H9 (cell line): ENCODE data around the gene ADORA1. TPM values are rescaled to one million over a fixed set of nuclear protein-coding genes. Genes with fewer than 3 reads are reported as not detected.

ENCODE experiments used
- DNase-seq: peaks from one replicate; pipeline ENCODE4 v3.0.0-alpha.2; 2017
- H2AFZ ChIP-seq: one replicate; pipeline ENCODE4 v1.6.1; 2013; ENCODE audit warnings: mild to moderate bottlenecking, low read length, control low read depth, moderate library complexity
- H2AK5ac ChIP-seq: 2 replicates; pipeline ENCODE4 v1.6.1; 2013; ENCODE audit warnings: low read length, control low read depth, mixed read lengths; ENCODE audit not compliant: insufficient read length
- H2BK120ac ChIP-seq: one replicate; pipeline ENCODE4 v1.6.1; 2013; ENCODE audit warnings: low read depth, mild to moderate bottlenecking, low read length, control low read depth, inconsistent platforms; ENCODE audit not compliant: poor library complexity, severe bottlenecking
- H2BK12ac ChIP-seq: 2 replicates; pipeline ENCODE4 v1.6.1; 2013; ENCODE audit warnings: low read length, control low read depth, mixed read lengths, low read depth; ENCODE audit not compliant: insufficient read length
- H2BK15ac ChIP-seq: 2 replicates; pipeline ENCODE4 v1.6.1; 2013; ENCODE audit warnings: low read depth, low read length, control low read depth
- H2BK20ac ChIP-seq: one replicate; pipeline ENCODE4 v1.6.1; 2013; ENCODE audit warnings: low read depth, mild to moderate bottlenecking, low read length, control low read depth, inconsistent platforms; ENCODE audit not compliant: poor library complexity, severe bottlenecking
- H2BK5ac ChIP-seq: 2 replicates; pipeline ENCODE4 v1.6.1; 2013; ENCODE audit warnings: low read length, control low read depth, mixed read lengths; ENCODE audit not compliant: insufficient read length
- H3K14ac ChIP-seq: 2 replicates; pipeline ENCODE4 v1.6.1; 2013; ENCODE audit warnings: low read length, control low read depth; ENCODE audit not compliant: insufficient read depth
- H3K18ac ChIP-seq: 2 replicates; pipeline ENCODE4 v1.6.1; 2013; ENCODE audit warnings: low read depth, mild to moderate bottlenecking, mixed read lengths, low read length, control low read depth; ENCODE audit not compliant: insufficient read length
- H3K23ac ChIP-seq: 2 replicates; pipeline ENCODE4 v1.6.1; 2013; ENCODE audit warnings: low read length, control low read depth, mixed read lengths, low read depth; ENCODE audit not compliant: insufficient read length
- H3K23me2 ChIP-seq: 2 replicates; pipeline ENCODE4 v1.6.1; 2013; ENCODE audit warnings: low read depth, mild to moderate bottlenecking, mixed read lengths, low read length, control low read depth; ENCODE audit not compliant: insufficient read length, poor library complexity, severe bottlenecking
- H3K27ac ChIP-seq: 2 replicates; pipeline ENCODE4 v1.5.1; 2013; ENCODE audit warnings: low read length, control low read depth, mixed read lengths, low read depth; ENCODE audit not compliant: insufficient read length
- H3K27me3 ChIP-seq: 2 replicates; pipeline ENCODE4 v1.6.1; 2013; ENCODE audit warnings: low read length, control low read depth, inconsistent platforms; ENCODE audit not compliant: insufficient read depth
- H3K4ac ChIP-seq: 2 replicates; pipeline ENCODE4 v1.6.1; 2013; ENCODE audit warnings: low read depth, mild to moderate bottlenecking, control low read depth, inconsistent platforms, low read length, moderate library complexity
- H3K4me1 ChIP-seq: 2 replicates; pipeline ENCODE4 v1.6.1; 2013; ENCODE audit warnings: low read length, control low read depth, inconsistent platforms; ENCODE audit not compliant: insufficient read depth
- H3K4me2 ChIP-seq: 2 replicates; pipeline ENCODE4 v1.6.1; 2013; ENCODE audit warnings: low read length, control low read depth, mixed read lengths; ENCODE audit not compliant: insufficient read length, insufficient read depth
- H3K56ac ChIP-seq: 2 replicates; pipeline ENCODE4 v1.6.1; 2013; ENCODE audit warnings: low read depth, mild to moderate bottlenecking, mixed read lengths, low read length, control low read depth; ENCODE audit not compliant: insufficient read length
- H3K79me1 ChIP-seq: 2 replicates; pipeline ENCODE4 v1.6.1; 2013; ENCODE audit warnings: low read depth, mild to moderate bottlenecking, moderate library complexity, low read length, control low read depth, inconsistent platforms; ENCODE audit not compliant: insufficient read depth, poor library complexity, severe bottlenecking
- H3K79me2 ChIP-seq: 2 replicates; pipeline ENCODE4 v1.6.1; 2013; ENCODE audit warnings: low read length, control low read depth, inconsistent platforms; ENCODE audit not compliant: insufficient read depth
- H3K9ac ChIP-seq: 2 replicates; pipeline ENCODE4 v1.6.1; 2013; ENCODE audit warnings: low read length, control low read depth, mixed read lengths; ENCODE audit not compliant: insufficient read length; ENCODE audit errors: extremely low read depth
- H3K9me3 ChIP-seq: one replicate; pipeline ENCODE4 v1.6.1; 2013; ENCODE audit warnings: low read depth, low read length, inconsistent platforms; ENCODE audit not compliant: control insufficient read depth
- H3T11ph ChIP-seq: one replicate; pipeline ENCODE4 v1.6.1; 2013; ENCODE audit warnings: mild to moderate bottlenecking, low read length, control low read depth, inconsistent platforms
- H4K20me1 ChIP-seq: one replicate; pipeline ENCODE4 v1.6.1; 2013; ENCODE audit not compliant: control insufficient read depth, insufficient read length, insufficient read depth
- H4K5ac ChIP-seq: 2 replicates; pipeline ENCODE4 v1.6.1; 2013; ENCODE audit warnings: low read depth, mild to moderate bottlenecking, mixed read lengths, low read length, control low read depth; ENCODE audit not compliant: insufficient read length
- H4K8ac ChIP-seq: replicated peaks from 2 replicates; pipeline ENCODE4 v1.6.1; 2013; ENCODE audit warnings: low read length, control low read depth, mixed read lengths, low read depth; ENCODE audit not compliant: insufficient read length
- H4K91ac ChIP-seq: 2 replicates; pipeline ENCODE4 v1.6.1; 2013; ENCODE audit warnings: low read depth, mild to moderate bottlenecking, moderate library complexity, mixed read lengths, low read length, control low read depth; ENCODE audit not compliant: insufficient read length
- H3K27ac Mint-ChIP-seq, 3 experiments: 2 replicates in 2 of 3; 3 replicates in 1 of 3; pipeline ENCODE4 v1.8.0; 2020 to 2021; ENCODE audit warnings: mixed read lengths in 3 of 3, mild to moderate bottlenecking in 1 of 3, moderate library complexity in 1 of 3
- H3K27me3 Mint-ChIP-seq: 2 replicates; pipeline ENCODE4 v1.8.0; 2021; ENCODE audit warnings: low read depth, mild to moderate bottlenecking, moderate library complexity, mixed read lengths
- H3K36me3 Mint-ChIP-seq, 3 experiments: 2 replicates in 2 of 3; 3 replicates in 1 of 3; pipeline ENCODE4 v1.8.0; 2020 to 2021; ENCODE audit warnings: low read depth in 3 of 3, mixed read lengths in 3 of 3; ENCODE audit not compliant: insufficient read depth in 1 of 3
- H3K4me1 Mint-ChIP-seq, 2 experiments: 2 replicates each; pipeline ENCODE4 v1.8.0; 2020; ENCODE audit warnings: mixed read lengths in 2 of 2
- H3K4me3 Mint-ChIP-seq, 2 experiments: 2 replicates in 1 of 2; 3 replicates in 1 of 2; pipeline ENCODE4 v1.8.0; 2020 to 2021; ENCODE audit warnings: mild to moderate bottlenecking in 2 of 2, mixed read lengths in 2 of 2, moderate library complexity in 1 of 2
- H3K9me3 Mint-ChIP-seq, 2 experiments: 2 replicates in 1 of 2; 3 replicates in 1 of 2; pipeline ENCODE4 v1.8.0; 2020; ENCODE audit warnings: mild to moderate bottlenecking in 2 of 2, mixed read lengths in 2 of 2, moderate library complexity in 1 of 2
- WGBS: extraction: QIAGEN DNeasy Blood & Tissue Kit; methylation state at CpG from one replicate; pipeline ENCODE4 v1.1.7; 2013; ENCODE audit warnings: missing lambda C conversion rate, low lambda C conversion rate, mixed read lengths; ENCODE audit not compliant: insufficient read length; ENCODE audit errors: extremely low coverage; 5-methylcytosine and 5-hydroxymethylcytosine counted together
- total RNA-seq: library from RNA; stranded (reverse); gene quantifications from 2 replicates; pipeline ENCODE4 v1.2.1, GENCODE V29; 2021
- TF ChIP-seq, protein P1 (sequence below): fragments of 200-600 bp; sonication (generic); conservative IDR thresholded peaks from 3 replicates; pipeline ENCODE4 v1.8.0; 2021; ENCODE audit warnings: antibody characterized with exemption, mild to moderate bottlenecking

Gene ADORA1
- total RNA-seq, 1 experiment from 2014 or later: 1.3 TPM

DNA sequence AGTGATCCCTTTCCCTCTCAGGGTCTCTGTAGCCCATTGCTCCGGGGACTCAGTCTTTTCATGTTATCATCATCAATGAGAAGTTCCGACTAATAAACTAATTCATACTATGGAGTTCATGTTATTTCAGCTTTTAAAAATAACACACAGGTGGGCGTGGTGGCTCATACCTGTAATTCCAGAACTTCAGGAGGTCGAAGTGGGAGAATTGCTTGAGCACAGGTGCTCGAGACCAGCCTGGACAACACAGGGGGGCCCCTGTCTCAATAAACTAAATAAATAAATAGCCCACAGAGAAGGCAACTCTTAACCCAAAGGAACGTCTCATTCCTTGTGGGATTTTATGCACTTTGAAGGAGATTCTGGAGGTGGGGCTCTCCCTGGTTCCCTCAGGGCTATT, 33.6 kb downstream of the ADORA1 start:
- Mint-ChIP-seq H3K4me1 (peaks cover 1 to 10% of the 10 kb centered on the region in 2 experiments; a peak in 2 of 4 replicates), H3K4me3 (no peak overlapping the region), H3K9me3 (peaks cover 0 to 9% of the 10 kb centered on the region in 2 experiments; a peak in 3 of 5 replicates), H3K36me3 (peaks cover 0 to 6% (median 3%) of the 10 kb centered on the region in 3 experiments; a peak in 3 of 7 replicates), H3K27ac (no peak overlapping the region), H3K27me3 (peaks cover 15% of the 10 kb centered on the region)
- no peaks in the 10 kb centered on the region for H3K79me1 ChIP-seq
- no peak overlapping the region for H2AFZ ChIP-seq
- no peak overlapping the region for H4K91ac ChIP-seq
- DNase-seq: no peak
- H3T11ph ChIP-seq: no peak overlapping the region
- no peaks in the 10 kb centered on the region for H4K20me1 ChIP-seq
- H4K8ac ChIP-seq: no peak overlapping the region
- H2BK12ac ChIP-seq: no peak overlapping the region
- no peak overlapping the region for H3K56ac ChIP-seq
- WGBS: no CpG with 5 or more reads among the region's 6 CpGs
- no peak overlapping the region for H2BK20ac ChIP-seq
- no peaks in the 10 kb centered on the region for H3K79me2 ChIP-seq
- H3K23me2 ChIP-seq: no peaks in the 10 kb centered on the region
- H3K4ac ChIP-seq: no peak overlapping the region
- H2BK120ac ChIP-seq: no peak overlapping the region
- H3K9me3 ChIP-seq: no peaks in the 10 kb centered on the region
- no peak overlapping the region for H2BK5ac ChIP-seq
- H3K27ac ChIP-seq: no peak overlapping the region
- H2AK5ac ChIP-seq: no peak overlapping the region
- H3K4me1 ChIP-seq: no peaks in the 10 kb centered on the region
- no peak overlapping the region for H3K23ac ChIP-seq
- no peak overlapping the region for H3K4me2 ChIP-seq
- no peak overlapping the region for H3K14ac ChIP-seq
- H4K5ac ChIP-seq: no peak overlapping the region
- H3K27me3 ChIP-seq: no peaks in the 10 kb centered on the region
- no peak overlapping the region for H3K18ac ChIP-seq
- H3K9ac ChIP-seq: no peak overlapping the region
- H2BK15ac ChIP-seq: no peak overlapping the region
- TF ChIP-seq, protein P1, sequence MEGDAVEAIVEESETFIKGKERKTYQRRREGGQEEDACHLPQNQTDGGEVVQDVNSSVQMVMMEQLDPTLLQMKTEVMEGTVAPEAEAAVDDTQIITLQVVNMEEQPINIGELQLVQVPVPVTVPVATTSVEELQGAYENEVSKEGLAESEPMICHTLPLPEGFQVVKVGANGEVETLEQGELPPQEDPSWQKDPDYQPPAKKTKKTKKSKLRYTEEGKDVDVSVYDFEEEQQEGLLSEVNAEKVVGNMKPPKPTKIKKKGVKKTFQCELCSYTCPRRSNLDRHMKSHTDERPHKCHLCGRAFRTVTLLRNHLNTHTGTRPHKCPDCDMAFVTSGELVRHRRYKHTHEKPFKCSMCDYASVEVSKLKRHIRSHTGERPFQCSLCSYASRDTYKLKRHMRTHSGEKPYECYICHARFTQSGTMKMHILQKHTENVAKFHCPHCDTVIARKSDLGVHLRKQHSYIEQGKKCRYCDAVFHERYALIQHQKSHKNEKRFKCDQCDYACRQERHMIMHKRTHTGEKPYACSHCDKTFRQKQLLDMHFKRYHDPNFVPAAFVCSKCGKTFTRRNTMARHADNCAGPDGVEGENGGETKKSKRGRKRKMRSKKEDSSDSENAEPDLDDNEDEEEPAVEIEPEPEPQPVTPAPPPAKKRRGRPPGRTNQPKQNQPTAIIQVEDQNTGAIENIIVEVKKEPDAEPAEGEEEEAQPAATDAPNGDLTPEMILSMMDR: no peak
